Stimulated activated CD8-positive, alpha-beta memory T cell treated with anti-CD3 and anti-CD28 coated beads, Interleukin-12 subunit alpha, Interleukin-12 subunit beta, amount 100 ng/mL, for 1 hour (primary cell): ENCODE results near the gene FAM53A.

ENCODE experiments used
- DNase-seq: peaks from one replicate; pipeline ENCODE4 v3.0.0-alpha.2; 2020; ENCODE audit warnings: low read depth

The FAM53A gene, protein sequence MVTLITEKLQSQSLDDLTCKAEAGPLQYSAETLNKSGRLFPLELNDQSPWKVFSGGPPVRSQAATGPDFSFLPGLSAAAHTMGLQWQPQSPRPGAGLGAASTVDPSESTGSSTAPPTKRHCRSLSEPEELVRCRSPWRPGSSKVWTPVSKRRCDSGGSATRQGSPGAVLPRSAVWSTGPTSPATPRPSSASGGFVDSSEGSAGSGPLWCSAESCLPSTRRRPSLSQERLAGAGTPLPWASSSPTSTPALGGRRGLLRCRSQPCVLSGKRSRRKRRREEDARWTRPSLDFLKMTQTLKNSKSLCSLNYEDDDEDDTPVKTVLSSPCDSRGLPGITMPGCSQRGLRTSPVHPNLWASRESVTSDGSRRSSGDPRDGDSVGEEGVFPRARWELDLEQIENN

DNA sequence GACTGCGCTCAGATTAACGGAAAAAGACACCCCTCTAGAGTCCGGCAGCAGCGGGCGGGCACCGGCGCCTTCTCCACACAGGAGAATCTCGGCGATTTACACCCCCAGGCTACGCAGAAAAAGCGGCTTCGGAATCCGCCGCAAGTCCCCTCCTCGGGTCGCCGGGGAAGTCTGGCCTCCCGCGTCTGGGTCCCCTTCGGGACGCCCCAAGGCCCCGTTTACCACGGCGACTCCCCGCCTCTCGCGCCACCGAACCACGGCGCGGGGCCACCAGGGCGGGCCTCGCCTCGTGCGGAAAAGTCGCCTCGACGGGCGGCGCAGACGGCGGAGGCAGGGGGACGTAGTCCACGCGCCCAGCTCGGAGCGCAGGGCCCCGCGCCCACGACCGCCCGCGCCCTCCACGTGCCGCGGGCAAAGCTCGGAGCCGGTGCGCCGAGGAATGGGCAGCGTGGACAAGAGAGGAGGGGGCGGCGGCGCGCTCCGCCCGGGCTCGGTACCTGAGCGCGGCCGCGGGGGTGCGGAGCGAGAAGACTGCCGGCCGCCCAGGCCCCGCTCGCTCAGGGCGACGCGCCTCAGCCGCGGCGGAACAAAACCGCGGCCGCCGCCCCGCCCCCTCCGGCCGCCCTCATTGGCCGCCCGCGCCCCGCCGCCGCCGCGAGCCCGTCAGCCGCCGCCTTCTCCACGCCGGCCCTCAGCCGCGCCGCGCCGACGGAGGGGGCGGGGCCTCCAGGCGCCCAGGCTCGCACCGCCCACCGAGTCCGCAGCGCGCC is at the start of gene FAM53A:
TSS of gene FAM53A (minus strand) at position 578 of the 770 bp plus-strand sequence. CDS start 15,572 bp downstream, outside the sequence.
- DNase-seq: no peak

DNA sequence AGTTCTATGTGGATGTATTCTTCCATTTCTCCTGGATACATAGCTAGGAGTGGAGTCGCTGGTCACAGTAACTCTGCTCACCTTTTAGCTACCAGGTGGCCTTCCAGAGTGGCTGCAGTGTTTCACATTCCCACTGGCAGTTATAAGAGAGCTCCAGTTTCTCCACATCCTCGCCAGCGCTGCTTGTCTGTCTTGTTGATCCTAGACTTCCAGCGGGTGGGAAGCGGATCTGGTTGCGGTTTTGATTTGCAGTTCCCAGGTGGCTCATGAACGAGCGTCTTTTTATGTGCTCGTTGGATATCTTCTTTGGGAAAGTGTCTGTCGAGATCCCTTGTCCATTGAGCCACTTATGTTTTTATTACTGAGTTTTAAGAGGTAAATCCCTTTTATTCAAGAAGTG is 48.8 kb upstream of the FAM53A start:
- no peak for DNase-seq

- DNase-seq: no peak
Measured at GRCh38 chr4:1731180-1731579, 47.1 kb upstream of the FAM53A start.

GRCh38 chr4:1730532-1731135 is 46.5 kb upstream of the FAM53A start:
- DNase-seq: no peak

DNA sequence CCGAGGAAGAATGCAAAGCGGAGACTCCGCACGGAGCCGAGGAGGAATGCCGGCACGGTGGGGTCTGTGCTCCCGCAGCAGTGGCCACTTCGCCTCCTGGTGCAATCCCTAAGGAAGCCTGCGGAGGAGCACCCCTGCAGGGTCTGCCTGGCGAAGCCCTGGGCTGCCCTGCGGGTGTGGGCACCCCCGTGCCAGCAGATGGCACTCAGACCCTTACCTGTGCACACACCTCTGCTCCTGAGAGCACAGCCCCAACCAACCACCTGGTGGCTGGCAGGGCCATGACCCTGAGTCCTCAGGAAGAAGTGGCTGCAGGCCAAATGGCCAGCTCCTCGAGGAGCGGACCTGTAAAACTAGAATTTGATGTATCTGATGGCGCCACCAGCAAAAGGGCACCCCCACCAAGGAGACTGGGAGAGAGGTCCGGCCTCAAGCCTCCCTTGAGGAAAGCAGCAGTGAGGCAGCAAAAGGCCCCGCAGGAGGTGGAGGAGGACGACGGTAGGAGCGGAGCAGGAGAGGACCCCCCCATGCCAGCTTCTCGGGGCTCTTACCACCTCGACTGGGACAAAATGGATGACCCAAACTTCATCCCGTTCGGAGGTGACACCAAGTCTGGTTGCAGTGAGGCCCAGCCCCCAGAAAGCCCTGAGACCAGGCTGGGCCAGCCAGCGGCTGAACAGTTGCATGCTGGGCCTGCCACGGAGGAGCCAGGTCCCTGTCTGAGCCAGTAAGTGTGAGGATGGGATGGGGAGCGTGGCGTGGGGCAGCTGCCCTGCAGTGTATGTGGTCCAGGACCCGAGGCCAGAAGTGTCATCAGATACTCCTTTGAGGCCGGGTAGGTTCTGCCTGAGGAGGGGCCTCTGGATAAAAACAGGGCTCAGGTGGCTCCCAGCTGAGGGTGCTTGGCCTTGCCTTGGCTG is 44.2 kb upstream of the FAM53A start:
- no peak for DNase-seq

- no peak for DNase-seq
Measured at GRCh38 chr4:1727117-1728031, 43.3 kb upstream of the FAM53A start.

- DNase-seq: peak; percentile 90
Measured at GRCh38 chr4:1726146-1726934, 42.2 kb upstream of the FAM53A start.

DNA sequence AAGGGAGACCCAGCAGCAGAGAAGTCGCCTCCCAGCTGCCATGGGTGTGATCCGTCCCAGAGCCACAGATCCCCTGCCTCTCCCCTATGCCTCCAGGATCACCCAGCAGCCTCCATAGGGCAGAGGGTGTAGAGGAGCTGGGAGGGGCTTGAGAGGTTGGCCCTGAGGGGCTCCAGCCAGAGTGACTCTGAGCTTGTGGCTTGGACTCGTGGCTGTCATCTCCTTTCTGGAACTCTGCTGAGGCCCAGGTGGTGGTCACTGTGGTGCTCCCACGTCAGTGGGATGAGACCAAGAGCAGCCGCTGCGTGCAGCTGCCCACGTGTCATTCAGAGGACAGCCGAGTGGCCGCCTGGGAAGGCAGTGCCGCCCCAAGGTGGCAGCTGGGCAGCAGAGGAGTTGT is 41.4 kb upstream of the FAM53A start:
- no peak for DNase-seq

DNA sequence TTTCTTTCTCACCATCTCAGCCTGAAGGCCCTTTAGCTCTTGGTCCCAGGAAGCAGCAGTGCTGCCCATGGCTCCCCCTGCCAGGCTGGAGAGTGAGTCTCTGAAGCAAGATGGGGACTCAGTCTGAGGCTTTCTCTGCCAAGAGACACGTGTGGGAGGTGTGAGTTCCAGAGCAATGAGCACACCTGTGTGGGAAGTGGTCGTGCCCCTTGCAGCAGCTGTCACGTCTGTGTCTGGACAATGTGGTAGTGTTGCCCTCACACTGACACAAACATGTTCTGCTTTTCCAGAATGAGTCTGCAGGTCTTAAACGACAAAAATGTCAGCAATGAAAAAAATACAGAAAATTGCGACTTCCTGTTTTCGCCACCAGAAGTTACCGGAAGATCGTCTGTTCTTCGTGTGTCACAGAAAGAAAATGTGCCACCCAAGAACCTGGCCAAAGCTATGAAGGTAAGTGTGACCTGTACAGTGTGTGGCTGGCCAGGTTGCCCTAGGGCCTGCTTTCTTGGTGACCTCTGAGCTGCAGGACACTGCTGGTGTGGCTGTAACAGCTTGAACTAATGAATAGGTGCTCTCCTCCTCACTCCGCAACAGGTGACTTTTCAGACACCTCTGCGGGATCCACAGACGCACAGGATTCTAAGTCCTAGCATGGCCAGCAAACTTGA is 39.2 kb upstream of the FAM53A start:
- no peak for DNase-seq

DNA sequence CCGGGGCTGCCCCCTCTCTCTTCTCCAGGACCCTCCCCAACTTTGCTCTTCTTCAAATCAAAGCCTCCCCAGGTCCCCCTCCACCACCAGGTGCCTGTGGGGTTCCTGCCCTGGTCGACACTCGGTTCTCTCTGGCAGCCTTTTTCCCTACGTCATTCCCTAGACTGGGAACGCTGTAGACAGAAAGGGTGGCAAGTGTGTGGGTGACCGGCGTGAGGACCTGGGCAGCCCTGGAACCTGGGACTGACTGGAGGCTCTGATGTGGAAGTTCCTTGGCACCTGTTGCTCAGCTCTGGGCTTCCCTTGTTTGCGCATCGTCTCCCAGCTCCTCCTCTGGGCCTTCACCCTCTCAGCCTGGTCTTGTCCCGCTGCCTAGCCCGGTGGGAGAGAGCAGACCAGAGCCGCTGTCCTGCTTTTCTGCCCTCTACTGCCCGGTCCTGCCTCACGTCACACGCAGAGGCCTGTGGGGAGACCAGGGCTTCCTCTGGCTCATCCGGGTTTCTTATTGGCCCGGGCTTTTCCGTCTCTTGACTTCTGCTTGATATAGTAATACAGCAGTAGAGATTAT is 38.5 kb upstream of the FAM53A start:
- DNase-seq: no peak

- DNase-seq: no peak
Measured at GRCh38 chr4:1721666-1722550, 37.8 kb upstream of the FAM53A start.

DNA sequence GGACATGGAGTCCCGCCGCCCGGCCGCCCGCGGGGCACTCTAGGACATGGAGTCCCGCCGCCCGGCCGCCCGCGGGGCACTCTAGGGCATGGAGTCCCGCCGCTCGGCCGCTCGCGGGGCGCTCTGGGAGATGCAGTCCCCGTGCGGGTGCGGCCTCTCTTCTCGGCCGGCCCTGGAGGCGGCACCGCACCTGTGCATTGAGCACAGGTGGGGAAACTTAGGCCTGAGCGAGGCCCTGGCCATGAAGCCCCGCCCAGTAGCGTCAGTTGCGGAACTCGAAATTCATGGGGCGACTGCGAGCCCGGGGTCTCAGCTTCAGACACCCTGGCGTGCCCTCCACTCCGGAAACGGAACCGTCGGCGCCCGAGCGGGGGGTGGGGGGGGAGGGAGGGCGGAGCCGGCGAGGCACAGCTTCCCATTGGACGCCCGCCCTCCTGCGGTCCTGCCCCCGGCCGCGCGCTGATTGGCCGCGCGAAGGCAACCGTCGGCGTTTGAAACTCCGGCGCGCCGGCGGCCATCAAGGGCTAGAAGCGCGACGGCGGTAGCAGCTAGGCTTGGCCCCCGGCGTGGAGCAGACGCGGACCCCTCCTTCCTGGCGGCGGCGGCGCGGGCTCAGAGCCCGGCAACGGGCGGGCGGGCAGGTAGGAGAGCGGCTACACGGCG is 37.0 kb upstream of the FAM53A start, which contains the start of the genes TACC3 and TMEM129:
TSS of gene TACC3 (plus strand) at position 519 of the 663 bp plus-strand sequence. CDS start 1,901 bp downstream, outside the sequence.
TSS of gene TMEM129 (minus strand) at position 321 of the 663 bp plus-strand sequence. CDS start 486 bp downstream, outside the sequence.
- peak; percentile 86 for DNase-seq

DNA sequence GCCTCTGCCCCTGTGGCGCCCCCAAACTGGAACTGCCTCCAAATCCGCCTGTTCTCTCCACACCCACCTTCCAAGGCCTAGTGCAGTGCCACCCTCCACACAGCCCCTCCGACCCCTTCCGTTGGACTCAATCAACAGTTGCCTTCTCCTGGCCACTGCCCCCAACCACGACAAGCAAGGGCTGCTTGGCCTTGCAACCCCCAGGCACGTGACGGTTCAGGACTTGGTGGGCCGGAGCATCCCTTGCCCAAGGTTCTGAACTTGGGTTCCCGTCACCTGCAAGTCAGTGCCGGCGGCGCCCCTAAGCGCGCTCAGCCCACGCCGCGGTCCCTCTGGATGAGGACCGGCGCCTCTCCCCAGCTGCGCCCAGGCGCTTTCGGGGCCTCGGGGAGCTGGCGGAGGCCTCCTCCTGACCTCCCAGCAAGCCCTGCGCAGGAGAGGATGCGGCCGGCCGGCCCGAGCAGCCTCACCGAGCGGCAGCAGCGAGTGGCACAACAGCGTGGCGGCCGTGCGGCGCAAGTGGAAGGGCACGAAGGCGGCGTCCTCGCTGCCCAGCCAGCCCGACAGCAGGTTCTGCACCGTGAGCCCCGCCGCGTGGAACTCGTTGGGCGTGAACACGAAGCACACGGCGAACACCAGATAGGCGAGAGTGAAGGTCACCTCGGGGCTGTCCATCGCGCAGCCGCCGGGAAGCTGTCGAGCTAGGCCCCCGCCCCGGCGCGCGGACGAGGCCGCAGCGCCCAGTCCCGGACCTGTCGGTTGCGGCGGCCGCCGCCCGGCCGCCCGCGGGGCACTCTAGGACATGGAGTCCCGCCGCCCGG is 36.3 kb upstream of the FAM53A start:
- no peak for DNase-seq

DNA sequence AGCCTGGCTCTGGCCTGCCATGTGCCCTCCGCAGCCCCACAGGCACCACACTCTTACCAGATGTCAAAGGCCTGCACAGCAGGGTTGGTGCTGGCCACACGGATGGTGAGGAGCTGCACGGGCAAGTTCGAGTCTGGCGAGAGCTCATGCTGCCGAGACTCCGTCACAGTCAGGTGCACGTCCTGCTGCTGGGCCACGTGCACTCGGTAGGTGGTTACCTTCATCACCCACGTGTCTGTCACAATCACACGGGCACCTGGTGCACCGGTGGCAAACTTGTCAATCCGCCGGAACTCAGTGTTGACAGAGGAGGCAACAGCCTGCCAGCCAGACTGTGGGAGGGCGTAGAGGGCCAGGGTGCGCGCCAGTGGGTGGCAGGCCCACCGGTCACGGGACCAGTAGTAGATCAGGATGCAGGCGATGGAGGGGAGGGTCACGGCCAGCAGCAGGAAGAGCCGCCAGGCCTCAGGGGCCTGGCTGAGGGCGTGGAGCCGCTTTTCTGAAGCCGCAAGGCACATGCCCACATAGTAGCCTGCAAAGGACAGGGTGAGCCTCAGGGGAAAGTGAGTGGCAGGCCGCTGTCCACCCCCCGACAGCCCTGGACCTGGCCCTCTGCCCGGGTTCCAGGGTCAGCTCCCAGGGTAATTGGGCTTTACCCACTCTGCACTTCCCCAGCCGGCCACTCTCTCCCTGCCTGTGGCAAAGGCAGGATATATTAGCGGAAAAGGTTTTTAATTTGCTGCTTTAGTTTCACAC is 34.2 kb upstream of the FAM53A start:
- DNase-seq: no peak
